ENCODE measurements around the gene USP49. TPM values are rescaled to one million over a fixed set of nuclear protein-coding genes. Genes with fewer than 3 reads are reported as not detected.

The USP49 gene
- total RNA-seq, 4 donors from 2014 or later = 6.5 to 13.8 (median 8.8) TPM

- TF ChIP-seq POLR2A (IDR thresholded peaks at IDR 0.05) = no peak
- no peak for TF ChIP-seq CTCF (IDR thresholded peaks at IDR 0.05)
- TF ChIP-seq EP300 (IDR thresholded peaks at IDR 0.05) = no peak
- no peak overlapping the region for H3K4me3 ChIP-seq
- no peaks in the 10 kb centered on the region for H3K27me3 ChIP-seq
- no peak for DNase-seq (ENCODE audit: low spot score in 2 of 2)
- no peak overlapping the region for H3K27ac ChIP-seq
- no peaks in the 10 kb centered on the region for H3K9me3 ChIP-seq
- 80 to 89% methylated on average over 4 of the region's 4 CpGs for WGBS, 2 donors
- peaks cover 0 to 78% (median 0%) of the 10 kb centered on the region in 3 donors for H3K36me3 ChIP-seq
- H3K4me1 ChIP-seq = peaks cover 0 to 12% (median 6%) of the 10 kb centered on the region in 4 donors
Observed at GRCh38 chr6:41791984-41792383, 103.2 kb downstream of the USP49 start.

DNA sequence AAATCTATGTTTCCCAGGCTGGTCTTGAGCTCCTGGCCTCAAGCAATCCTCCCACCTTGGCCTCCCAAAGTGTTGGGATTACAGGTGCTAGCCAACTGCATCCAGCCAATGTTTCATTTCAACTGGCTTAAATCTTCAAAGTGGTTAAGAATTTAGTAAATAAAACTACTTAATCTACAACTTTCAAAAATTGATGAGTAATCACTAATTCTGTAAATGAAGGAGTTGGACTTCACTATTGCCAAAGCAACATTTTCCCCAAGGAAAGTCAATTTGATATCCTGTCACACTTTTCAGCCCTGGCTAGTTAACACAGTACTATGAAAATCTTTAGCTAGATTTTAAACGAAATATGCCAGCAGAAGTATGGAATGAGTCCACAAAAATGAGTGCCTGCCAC is 103.9 kb downstream of the USP49 start:
- WGBS, 2 donors = 77 to 81% methylated on average over 1 of the region's 1 CpG
- TF ChIP-seq EP300 (IDR thresholded peaks at IDR 0.05) = no peak
- no peak for TF ChIP-seq CTCF (IDR thresholded peaks at IDR 0.05)
- TF ChIP-seq POLR2A (IDR thresholded peaks at IDR 0.05) = no peak

GRCh38 chr6:41790045-41790444 is 105.1 kb downstream of the USP49 start:
- 98 to 100% methylated on average over 1 of the region's 1 CpG for WGBS, 2 donors
- no peak overlapping the region for H3K27ac ChIP-seq
- no peak overlapping the region for H3K4me3 ChIP-seq
- peaks cover 0 to 61% (median 0%) of the 10 kb centered on the region in 3 donors for H3K36me3 ChIP-seq
- H3K9me3 ChIP-seq = no peaks in the 10 kb centered on the region
- H3K27me3 ChIP-seq = no peaks in the 10 kb centered on the region
- H3K4me1 ChIP-seq = peaks cover 4 to 25% (median 13%) of the 10 kb centered on the region in 4 donors
- no peak for DNase-seq (ENCODE audit: low spot score in 2 of 2)
- TF ChIP-seq EP300 (IDR thresholded peaks at IDR 0.05) (no peak), CTCF (IDR thresholded peaks at IDR 0.05) (no peak)

More for the DNA sequence above, 103.9 kb downstream of the USP49 start:
- Histone ChIP-seq H3K27ac (no peak overlapping the region), H3K4me1 (peaks cover 0 to 12% (median 6%) of the 10 kb centered on the region in 4 donors), H3K36me3 (peaks cover 0 to 74% (median 0%) of the 10 kb centered on the region in 3 donors), H3K27me3 (no peaks in the 10 kb centered on the region), H3K9me3 (no peaks in the 10 kb centered on the region), H3K4me3 (no peak overlapping the region)
- DNase-seq (ENCODE audit: low spot score in 2 of 2) = no peak

GRCh38 chr6:41789390-41789724 is 105.8 kb downstream of the USP49 start:
- no peak for TF ChIP-seq POLR2A (IDR thresholded peaks at IDR 0.05)
- no peak for TF ChIP-seq EP300 (IDR thresholded peaks at IDR 0.05)
- TF ChIP-seq CTCF (IDR thresholded peaks at IDR 0.05) = no peak
- H3K4me1 ChIP-seq = peaks cover 4 to 32% (median 19%) of the 10 kb centered on the region in 4 donors
- peaks cover 0 to 54% (median 0%) of the 10 kb centered on the region in 3 donors for H3K36me3 ChIP-seq
- no peak overlapping the region for H3K4me3 ChIP-seq
- H3K9me3 ChIP-seq = no peaks in the 10 kb centered on the region
- no peak for DNase-seq (ENCODE audit: low spot score in 2 of 2)
- H3K27me3 ChIP-seq = no peaks in the 10 kb centered on the region
- no peak overlapping the region for H3K27ac ChIP-seq
- WGBS, 2 donors = 84 to 86% methylated on average over 3 of the region's 3 CpGs

GRCh38 chr6:41787219-41787917 is 107.8 kb downstream of the USP49 start, which contains the start of gene TOMM6:
Gene TOMM6 (plus strand): TSS chr6:41787694. CDS start chr6:41787698, 4 bp downstream.
- Histone ChIP-seq H3K9me3 (no peaks in the 10 kb centered on the region), H3K4me3 (peak within 1 kb of the TSS; percentile 70 to 86 (median 76)), H3K36me3 (peaks cover 0 to 39% (median 0%) of the 10 kb centered on the region in 3 donors), H3K27ac (peak within 1 kb of the TSS; percentile 78 to 93 (median 92)), H3K4me1 (peaks cover 4 to 51% (median 20%) of the 10 kb centered on the region in 4 donors), H3K27me3 (no peaks in the 10 kb centered on the region)
- peak; percentile 90 to 94 for DNase-seq (ENCODE audit: low spot score in 2 of 2)
- WGBS, 2 donors = 0% methylated on average over 34 to 55 of the region's 55 CpGs
- peak; percentile 65 to 91 for TF ChIP-seq POLR2A (IDR thresholded peaks at IDR 0.05)
- TF ChIP-seq EP300 (IDR thresholded peaks at IDR 0.05) = peak; percentile 91 to 98
- TF ChIP-seq CTCF (IDR thresholded peaks at IDR 0.05) = peak; percentile 87 to 98 (median 96)
